T-cell (primary cell): ENCODE data around the gene CD53. TPM values are rescaled to one million over a fixed set of nuclear protein-coding genes. Genes with fewer than 3 reads are reported as not detected.

Experiments
- ATAC-seq, 4 experiments: fragments of 200-7000 bp in 3 of 4; fragments of 150-1000 bp in 1 of 4; cut with Tn5 transposase; replicated peaks in 1 of 4; 1 replicate in 3 of 4; 2 replicates in 1 of 4; pipeline ENCODE4 v1.10.0; 2021; ENCODE audit warnings: moderate library complexity in 3 of 4, mild to moderate bottlenecking in 2 of 4, moderate number of reproducible peaks in 1 of 4
- CTCF ChIA-PET, 2 donors: fragments of 300-600 bp; sonication (Branson Sonifier 250); formaldehyde crosslinking; loops; one replicate each; lab custom pipeline; 2022; ENCODE audit warnings: antibody characterized with exemption in 2 of 2; lab: Charles Lee
- POLR2A ChIA-PET, 2 donors: fragments of 300-600 bp; sonication (Branson Sonifier 250); formaldehyde crosslinking; loops; one replicate each; lab custom pipeline; 2022; ENCODE audit warnings: antibody characterized with exemption in 2 of 2; lab: Charles Lee
- DNase-seq, 35 experiments: peaks; one replicate each; pipeline versions ENCODE4 v3.0.0 to v3.0.0-alpha.2; 2013 to 2023
- H3K27ac ChIP-seq: one replicate; pipeline ENCODE4 v1.5.1; 2013; ENCODE audit warnings: low read length
- H3K27me3 ChIP-seq, 2 experiments: replicated peaks in 1 of 2; 1 replicate in 1 of 2; 2 replicates in 1 of 2; pipeline versions ENCODE4 v1.6.1 to v1.7.0; 2013; ENCODE audit warnings: low read length in 1 of 2, mixed read lengths in 1 of 2; ENCODE audit not compliant: control insufficient read depth in 2 of 2, insufficient read depth in 2 of 2; ENCODE audit errors: extremely low read depth in 1 of 2
- H3K36me3 ChIP-seq, 2 donors: 1 replicate in 1 of 2; 2 replicates in 1 of 2; pipeline versions ENCODE4 v1.6.1 to v1.7.0; 2013; ENCODE audit warnings: low read length in 1 of 2; ENCODE audit not compliant: control insufficient read depth in 2 of 2, insufficient read depth in 1 of 2; ENCODE audit errors: extremely low read depth in 1 of 2
- H3K4me1 ChIP-seq, 2 experiments: 1 replicate in 1 of 2; 2 replicates in 1 of 2; pipeline versions ENCODE4 v1.6.1 to v1.7.0; 2013; ENCODE audit warnings: low read length in 2 of 2, mixed read lengths in 1 of 2; ENCODE audit not compliant: insufficient read depth in 2 of 2, control insufficient read depth in 1 of 2; ENCODE audit errors: extremely low read depth in 1 of 2
- H3K4me3 ChIP-seq, 2 donors: 1 replicate in 1 of 2; 2 replicates in 1 of 2; pipeline versions ENCODE4 v1.5.1 to v1.7.0; 2013; ENCODE audit warnings: mild to moderate bottlenecking in 2 of 2, low read length in 1 of 2, moderate library complexity in 1 of 2; ENCODE audit not compliant: control insufficient read depth in 1 of 2; ENCODE audit errors: extremely low read depth in 1 of 2
- H3K9me3 ChIP-seq: 2 replicates; pipeline ENCODE4 v1.7.0; 2013
- H3K27ac Mint-ChIP-seq, 2 donors: one replicate each; pipeline ENCODE4 v1.8.0; 2020 to 2021; ENCODE audit warnings: mild to moderate bottlenecking in 2 of 2, mixed read lengths in 2 of 2
- H3K27me3 Mint-ChIP-seq, 2 donors: one replicate each; pipeline ENCODE4 v1.8.0; 2021 to 2022; ENCODE audit warnings: mixed read lengths in 2 of 2
- H3K36me3 Mint-ChIP-seq: one replicate; pipeline ENCODE4 v1.8.0; 2021; ENCODE audit warnings: mixed read lengths
- H3K4me1 Mint-ChIP-seq, 3 donors: one replicate each; pipeline ENCODE4 v1.8.0; 2020 to 2022; ENCODE audit warnings: mixed read lengths in 3 of 3, mild to moderate bottlenecking in 1 of 3
- H3K4me3 Mint-ChIP-seq, 3 donors: one replicate each; pipeline ENCODE4 v1.8.0; 2020 to 2022; ENCODE audit warnings: mild to moderate bottlenecking in 3 of 3, mixed read lengths in 3 of 3, moderate library complexity in 3 of 3
- H3K9me3 Mint-ChIP-seq, 3 donors: one replicate each; pipeline ENCODE4 v1.8.0; 2020 to 2022; ENCODE audit warnings: mixed read lengths in 3 of 3
- WGBS: methylation state at CpG from one replicate; pipeline ENCODE4 v1.1.5; 2013; ENCODE audit warnings: missing lambda C conversion rate; ENCODE audit not compliant: insufficient coverage; 5-methylcytosine and 5-hydroxymethylcytosine counted together
- total RNA-seq, 35 experiments: library from RNA in 6 of 35; stranded (reverse) in 6 of 35; fragments of 120-200 nt in 1 of 35; gene quantifications; one replicate each; pipeline versions ENCODE4 v1.2.1 to v1.2.4 and lab custom pipeline; 2013 to 2026

The CD53 gene
- total RNA-seq, 5 donors from 2014 or later (not counting 1 experiment from before 2014, with no cell fraction given), result 288 to 405 (median 386) TPM

DNA sequence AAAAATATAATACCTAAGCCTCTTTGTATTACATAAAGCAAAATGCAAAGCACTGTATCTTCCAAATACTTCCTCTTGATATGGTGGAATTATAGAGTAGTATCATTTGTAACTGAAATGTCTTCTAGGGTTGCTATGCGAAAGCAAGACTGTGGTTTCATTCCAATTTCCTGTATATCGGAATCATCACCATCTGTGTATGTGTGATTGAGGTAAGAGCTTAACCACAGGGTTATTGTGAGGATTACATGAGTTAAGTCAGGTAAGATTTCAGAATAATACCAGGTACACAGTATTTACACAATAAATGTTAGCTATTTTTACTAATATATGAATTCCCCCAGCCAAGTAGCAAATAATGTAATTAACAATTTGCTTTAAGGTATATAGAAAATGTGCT, 24.7 kb downstream of the CD53 start:
- CTCF ChIA-PET, result interaction anchor here in 1 of 2 donors (0.7 to 1.6 kb wide), 2 partner anchors 98 to 133 kb away, joined by 3 to 6 read pairs; no protein-coding TSS in a partner anchor
- Histone ChIP-seq H3K27ac (peak overlapping the region; percentile 65), H3K27me3 (no peaks in the 10 kb centered on the region), H3K9me3 (no peaks in the 10 kb centered on the region), H3K4me3 (no peak overlapping the region), H3K36me3 (peaks cover 10 to 87% of the 10 kb centered on the region in 2 donors), H3K4me1 (peaks cover 33 to 39% of the 10 kb centered on the region in 2 experiments)
- ATAC-seq, result peak in 2 of 4 experiments; percentile 25 to 70
- Mint-ChIP-seq H3K4me1 (peaks cover 67 to 74% (median 68%) of the 10 kb centered on the region in 3 donors), H3K36me3 (peaks cover 93% of the 10 kb centered on the region), H3K27me3 (no peaks in the 10 kb centered on the region), H3K9me3 (no peaks in the 10 kb centered on the region), H3K4me3 (peak overlapping the region in 1 of 3 donors; percentile 4), H3K27ac (peak overlapping the region; percentile 89 to 94)
- POLR2A ChIA-PET, result interaction anchor here (0.6 to 1.1 kb wide), 4 partner anchors 12 to 569 kb away, joined by 3 to 8 read pairs (median 6); no protein-coding TSS in a partner anchor
- peak in 1 of 35 experiments; percentile 36 for DNase-seq
- no CpG with 5 or more reads among the region's 2 CpGs for WGBS

- no peaks in the 10 kb centered on the region for H3K27me3 ChIP-seq
- DNase-seq (no peak), ATAC-seq (no peak)
- H3K4me3 ChIP-seq, result no peak overlapping the region
- H3K4me1 ChIP-seq, result peaks cover 27% of the 10 kb centered on the region in 2 experiments
- peaks cover 10 to 75% of the 10 kb centered on the region in 2 donors for H3K36me3 ChIP-seq
- POLR2A ChIA-PET, result no interaction called here
- Mint-ChIP-seq H3K36me3 (peaks cover 91% of the 10 kb centered on the region), H3K27me3 (no peaks in the 10 kb centered on the region), H3K9me3 (peaks cover 0 to 2% (median 2%) of the 10 kb centered on the region in 3 donors), H3K4me1 (peaks cover 55 to 65% (median 65%) of the 10 kb centered on the region in 3 donors), H3K4me3 (no peak overlapping the region), H3K27ac (peak overlapping the region; percentile 68 to 89)
- CTCF ChIA-PET, result interaction anchor here in 1 of 2 donors (1.6 kb wide), 1 partner anchor 131 kb away, joined by 3 read pairs; no protein-coding TSS in a partner anchor
- H3K9me3 ChIP-seq, result no peaks in the 10 kb centered on the region
- H3K27ac ChIP-seq, result no peak overlapping the region
- 73% methylated on average over 2 of the region's 3 CpGs for WGBS
These were observed 25.9 kb downstream of the CD53 start for GRCh38 chr1:110898734-110899457.

DNA sequence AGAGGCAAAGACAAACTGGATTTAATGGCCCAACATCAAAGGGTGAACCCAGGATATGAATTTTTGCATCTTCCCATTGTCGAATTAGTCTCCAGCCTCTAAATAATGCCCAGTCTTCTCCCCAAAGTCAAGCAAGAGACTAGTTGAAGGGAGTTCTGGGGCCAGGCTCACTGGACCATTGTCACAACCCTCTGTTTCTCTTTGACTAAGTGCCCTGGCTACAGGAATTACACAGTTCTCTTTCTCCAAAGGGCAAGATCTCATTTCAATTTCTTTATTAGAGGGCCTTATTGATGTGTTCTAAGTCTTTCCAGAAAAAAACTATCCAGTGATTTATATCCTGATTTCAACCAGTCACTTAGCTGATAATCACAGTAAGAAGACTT, 26.5 kb downstream of the CD53 start:
- Histone ChIP-seq H3K27ac (no peak overlapping the region), H3K9me3 (no peaks in the 10 kb centered on the region), H3K36me3 (peaks cover 10 to 70% of the 10 kb centered on the region in 2 donors), H3K4me3 (no peak overlapping the region), H3K27me3 (no peaks in the 10 kb centered on the region), H3K4me1 (peaks cover 22 to 23% of the 10 kb centered on the region in 2 experiments)
- H3K9me3 Mint-ChIP-seq, result peaks cover 2 to 8% (median 2%) of the 10 kb centered on the region in 3 donors
- peaks cover 91% of the 10 kb centered on the region for H3K36me3 Mint-ChIP-seq
- WGBS, result no CpG with 5 or more reads among the region's 1 CpG
- no peak for ATAC-seq
- no peak overlapping the region for H3K4me3 Mint-ChIP-seq
- CTCF ChIA-PET, result no interaction called here
- H3K27me3 Mint-ChIP-seq, result no peaks in the 10 kb centered on the region
- POLR2A ChIA-PET, result no interaction called here
- peaks cover 49 to 64% (median 63%) of the 10 kb centered on the region in 3 donors for H3K4me1 Mint-ChIP-seq
- DNase-seq, result no peak
- H3K27ac Mint-ChIP-seq, result peak overlapping the region; percentile 68 to 89

DNA sequence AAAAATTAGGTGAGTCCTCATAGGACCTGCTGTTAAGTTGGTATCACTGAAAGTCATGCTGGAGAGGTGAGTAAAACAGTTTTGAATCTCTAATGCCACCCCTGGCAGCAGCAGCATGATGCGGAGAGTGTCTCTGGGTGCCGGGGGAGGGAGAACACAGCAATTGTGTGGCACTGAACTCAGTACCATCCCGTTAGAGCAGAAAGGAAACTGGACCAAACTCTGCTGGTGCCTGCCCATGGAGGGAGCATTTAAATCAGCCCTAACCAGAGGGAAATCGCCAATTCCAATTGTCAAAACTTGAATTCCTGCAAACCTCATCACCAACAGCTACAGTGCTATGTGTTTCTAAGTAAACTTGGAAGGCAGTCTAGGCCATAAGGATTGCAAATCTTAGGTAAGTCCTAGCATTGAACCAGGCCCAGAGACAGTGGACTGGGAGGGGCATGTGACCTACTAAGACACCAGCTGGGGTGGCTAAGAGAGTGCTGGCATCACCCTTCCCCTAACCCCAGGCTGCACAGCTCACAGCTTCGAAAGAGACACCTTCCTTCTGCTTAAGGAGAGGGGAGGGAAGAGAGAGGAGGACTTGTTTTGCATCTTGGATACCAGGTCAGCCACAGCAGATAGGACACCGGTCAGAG, 30.0 kb downstream of the CD53 start:
- H3K4me3 Mint-ChIP-seq, result no peak overlapping the region
- peaks cover 58% of the 10 kb centered on the region for H3K36me3 Mint-ChIP-seq
- peaks cover 10 to 37% of the 10 kb centered on the region in 2 donors for H3K36me3 ChIP-seq
- no peaks in the 10 kb centered on the region for H3K27me3 Mint-ChIP-seq
- H3K27me3 ChIP-seq, result no peaks in the 10 kb centered on the region
- CTCF ChIA-PET, result no interaction called here
- POLR2A ChIA-PET, result no interaction called here
- H3K4me1 Mint-ChIP-seq, result peaks cover 14 to 39% (median 32%) of the 10 kb centered on the region in 3 donors
- H3K9me3 Mint-ChIP-seq, result peaks cover 6 to 29% (median 10%) of the 10 kb centered on the region in 3 donors
- no peaks in the 10 kb centered on the region for H3K9me3 ChIP-seq
- peak overlapping the region; percentile 42 to 80 for H3K27ac Mint-ChIP-seq
- DNase-seq (no peak), ATAC-seq (peak in 3 of 4 experiments; percentile 11 to 15 (median 14))
- WGBS, result 75% methylated on average over 4 of the region's 6 CpGs
- H3K27ac ChIP-seq, result no peak overlapping the region
- H3K4me3 ChIP-seq, result no peak overlapping the region
- H3K4me1 ChIP-seq, result no peaks in the 10 kb centered on the region

DNA sequence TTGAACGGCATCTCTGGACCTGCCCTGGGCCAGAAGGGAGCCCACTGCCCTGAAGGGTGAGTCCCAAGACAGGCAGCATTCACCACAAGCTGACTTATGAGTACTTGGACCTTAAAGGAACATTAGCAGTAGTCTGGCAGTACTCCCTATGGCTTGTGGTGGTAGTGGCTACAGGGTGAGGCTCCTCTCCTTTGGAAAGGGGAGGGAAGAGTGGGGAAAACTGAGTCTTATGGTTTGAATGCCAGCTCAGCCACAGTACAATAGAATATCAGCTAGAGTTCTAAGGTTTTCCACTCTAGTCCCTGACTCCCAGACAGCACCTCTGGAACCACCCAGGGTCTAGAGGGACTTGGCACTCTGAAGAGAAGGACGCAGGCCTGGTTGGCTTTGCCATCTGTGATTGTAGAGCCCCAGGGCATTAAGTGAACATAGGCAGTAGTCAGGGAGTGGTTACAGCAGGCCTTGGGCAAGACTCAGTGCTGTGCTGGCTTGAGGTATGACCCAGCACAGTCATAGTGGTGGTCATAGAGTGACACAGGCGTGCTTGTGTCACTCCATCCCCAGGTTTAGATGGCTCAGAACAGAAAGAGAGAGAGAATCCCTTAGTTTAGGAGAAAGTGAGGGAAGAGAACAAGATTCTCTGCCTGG, 31.0 kb downstream of the CD53 start:
- Histone ChIP-seq H3K9me3 (no peaks in the 10 kb centered on the region), H3K27ac (no peak overlapping the region), H3K27me3 (no peaks in the 10 kb centered on the region), H3K36me3 (peaks cover 7 to 27% of the 10 kb centered on the region in 2 donors), H3K4me1 (no peaks in the 10 kb centered on the region), H3K4me3 (no peak overlapping the region)
- ChIA-PET CTCF (interaction anchor here in 1 of 2 donors (0.5 kb wide), 1 partner anchor 13 kb away, joined by 3 read pairs; no protein-coding TSS in a partner anchor), POLR2A (no interaction called here)
- peaks cover 48% of the 10 kb centered on the region for H3K36me3 Mint-ChIP-seq
- no peak overlapping the region for H3K4me3 Mint-ChIP-seq
- H3K4me1 Mint-ChIP-seq, result peaks cover 6 to 29% (median 23%) of the 10 kb centered on the region in 3 donors
- WGBS, result 90% methylated on average over 2 of the region's 3 CpGs
- H3K27ac Mint-ChIP-seq, result peak overlapping the region; percentile 65 to 80
- ATAC-seq (peak in 3 of 4 experiments; percentile 21 to 32 (median 30)), DNase-seq (no peak)
- peaks cover 6 to 38% (median 10%) of the 10 kb centered on the region in 3 donors for H3K9me3 Mint-ChIP-seq
- H3K27me3 Mint-ChIP-seq, result no peaks in the 10 kb centered on the region

GRCh38 chr1:110912784-110913183, 39.8 kb downstream of the CD53 start:
- ATAC-seq (no peak), DNase-seq (no peak)
- H3K36me3 Mint-ChIP-seq, result no peaks in the 10 kb centered on the region
- ChIA-PET POLR2A (no interaction called here), CTCF (no interaction called here)
- H3K4me1 Mint-ChIP-seq, result peaks cover 12 to 16% (median 15%) of the 10 kb centered on the region in 3 donors
- peaks cover 0 to 3% of the 10 kb centered on the region in 2 donors for H3K27me3 Mint-ChIP-seq
- no peak overlapping the region for H3K4me3 ChIP-seq
- H3K27me3 ChIP-seq, result no peaks in the 10 kb centered on the region
- peaks cover 12 to 55% (median 14%) of the 10 kb centered on the region in 3 donors for H3K9me3 Mint-ChIP-seq
- H3K4me3 Mint-ChIP-seq, result no peak overlapping the region
- H3K36me3 ChIP-seq, result no peaks in the 10 kb centered on the region
- H3K9me3 ChIP-seq, result no peaks in the 10 kb centered on the region
- no peak overlapping the region for H3K27ac Mint-ChIP-seq
- H3K4me1 ChIP-seq, result peaks cover 0 to 6% of the 10 kb centered on the region in 2 experiments
- no peak overlapping the region for H3K27ac ChIP-seq
